Muscle of leg (tissue), 11 donors: Measurements from ENCODE around the gene EPHA8. TPM values are rescaled to one million over a fixed set of nuclear protein-coding genes. Genes with fewer than 3 reads are reported as not detected.

Experiments used
- DNase-seq: peaks from one replicate; pipeline ENCODE4 v3.0.0; 2013
- H3K27ac ChIP-seq: one replicate; pipeline ENCODE4 v1.5.1; 2013; ENCODE audit warnings: mild to moderate bottlenecking, low read length, control low read depth
- H3K27me3 ChIP-seq: one replicate; pipeline ENCODE4 v1.6.1; 2013; ENCODE audit warnings: low read length; ENCODE audit not compliant: control insufficient read depth, insufficient read depth
- H3K36me3 ChIP-seq: one replicate; pipeline ENCODE4 v1.6.1; 2013; ENCODE audit warnings: low read length; ENCODE audit not compliant: control insufficient read depth, insufficient read depth
- H3K4me1 ChIP-seq: one replicate; pipeline ENCODE4 v1.6.1; 2013; ENCODE audit warnings: low read length; ENCODE audit not compliant: control insufficient read depth, insufficient read depth
- H3K4me3 ChIP-seq: one replicate; pipeline ENCODE4 v1.5.1; 2013; ENCODE audit warnings: low read length, control low read depth
- H3K9me3 ChIP-seq: replicated peaks from 2 replicates; pipeline ENCODE4 v1.6.1; 2013; ENCODE audit warnings: low read depth, low read length; ENCODE audit not compliant: control insufficient read depth
- WGBS: methylation state at CpG from one replicate; pipeline ENCODE4 v1.1.5; 2013; ENCODE audit warnings: missing lambda C conversion rate; ENCODE audit not compliant: insufficient coverage; 5-methylcytosine and 5-hydroxymethylcytosine counted together
- polyA plus RNA-seq, 8 donors: library from polyadenylated mRNA; unstranded; fragments of 120-200 nt; gene quantifications; one replicate each; pipeline versions ENCODE4 v1.2.1 to v1.2.3, GENCODE V29; 2013; ENCODE audit warnings: inconsistent platforms in 1 of 8, low replicate concordance in 1 of 8; ENCODE audit not compliant: insufficient read length in 8 of 8, insufficient read depth in 1 of 8
- total RNA-seq: library from RNA; stranded (reverse); fragments of 120-200 nt; gene quantifications from one replicate; pipeline ENCODE4 v1.2.4, GENCODE V29; 2013

The EPHA8 gene
- total and polyA plus RNA-seq, 9 donors = 0.02 to 0.09 (median 0.05) TPM; not detected in 3

GRCh38 chr1:22613951-22614350, 50.7 kb downstream of the EPHA8 start:
- Histone ChIP-seq H3K36me3 (no peaks in the 10 kb centered on the region), H3K27ac (no peak overlapping the region), H3K9me3 (no peaks in the 10 kb centered on the region), H3K27me3 (peaks cover 35% of the 10 kb centered on the region), H3K4me1 (no peaks in the 10 kb centered on the region), H3K4me3 (no peak overlapping the region)
- WGBS = 34% methylated on average over 10 of the region's 12 CpGs
- no peak for DNase-seq

DNA sequence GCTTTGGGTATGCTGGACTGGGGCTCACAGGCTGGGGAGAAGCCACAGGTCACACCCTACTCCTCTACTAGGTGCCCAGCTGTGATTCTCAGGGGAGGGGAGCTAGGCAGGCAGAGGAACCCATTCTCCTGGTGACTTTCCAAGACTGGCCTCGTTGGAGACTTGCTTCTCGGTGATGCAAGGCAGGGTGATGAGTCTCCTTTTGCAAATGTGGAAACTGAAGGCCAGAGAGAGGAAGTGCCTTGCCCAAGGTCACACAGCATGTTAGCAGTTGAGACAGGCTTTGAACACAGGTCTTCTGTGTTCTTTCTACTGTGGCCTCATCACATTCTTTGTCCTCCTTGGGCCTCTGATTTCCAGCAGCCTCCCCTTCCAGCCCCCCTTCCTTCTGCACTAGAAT, 52.6 kb downstream of the EPHA8 start:
- WGBS = 71% methylated on average over 2 of the region's 2 CpGs
- H3K9me3 ChIP-seq = no peaks in the 10 kb centered on the region
- no peak overlapping the region for H3K27ac ChIP-seq
- H3K27me3 ChIP-seq = peaks cover 49% of the 10 kb centered on the region
- H3K4me1 ChIP-seq = no peaks in the 10 kb centered on the region
- no peak overlapping the region for H3K4me3 ChIP-seq
- no peak for DNase-seq
- H3K36me3 ChIP-seq = no peaks in the 10 kb centered on the region

DNA sequence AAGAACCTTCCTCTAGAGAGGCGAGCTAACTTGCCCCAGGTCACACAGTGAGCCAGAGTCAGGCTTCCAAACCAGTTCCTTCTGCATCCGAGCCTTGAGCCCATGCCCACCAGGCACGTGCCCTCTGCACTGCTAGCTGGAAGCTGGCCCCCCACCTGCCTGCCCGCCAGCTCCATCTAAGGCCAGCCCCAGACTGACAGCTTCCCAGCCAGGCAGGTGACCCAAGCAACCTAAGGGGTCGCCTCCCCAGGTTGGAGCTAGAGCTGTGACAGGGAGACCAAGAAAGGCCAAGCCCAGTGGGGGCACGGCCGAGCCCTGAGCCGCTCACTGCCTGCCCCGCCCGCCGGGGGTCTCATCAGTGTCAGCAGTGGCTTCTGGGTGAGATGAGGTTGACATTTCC, 53.3 kb downstream of the EPHA8 start:
- peaks cover 50% of the 10 kb centered on the region for H3K27me3 ChIP-seq

DNA sequence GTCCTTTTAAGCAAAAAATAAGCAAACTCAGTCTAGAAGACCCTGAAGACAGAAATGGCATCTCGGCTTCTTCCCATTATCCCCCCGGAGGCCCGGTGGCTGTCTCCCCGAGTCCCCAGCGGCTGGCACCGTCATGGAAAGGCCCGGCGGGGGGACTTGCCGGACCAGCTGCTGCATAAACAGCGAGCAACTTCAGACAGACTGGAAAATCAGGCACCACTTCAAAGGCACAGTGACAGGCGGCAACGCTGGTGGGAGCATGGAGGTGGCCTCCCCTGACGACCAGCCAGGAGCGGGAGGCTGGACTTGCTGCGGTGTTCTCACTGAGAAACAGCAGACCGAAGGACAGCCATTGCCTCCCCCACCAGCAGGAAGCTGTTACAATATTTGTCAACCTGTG, 54.8 kb downstream of the EPHA8 start:
- Histone ChIP-seq H3K4me3 (no peak overlapping the region), H3K27ac (no peak overlapping the region), H3K27me3 (peaks cover 51% of the 10 kb centered on the region), H3K4me1 (no peaks in the 10 kb centered on the region), H3K9me3 (no peaks in the 10 kb centered on the region), H3K36me3 (no peaks in the 10 kb centered on the region)
- no peak for DNase-seq
- WGBS = 37% methylated on average over 12 of the region's 16 CpGs

More for the DNA sequence above, 53.3 kb downstream of the EPHA8 start:
- no peaks in the 10 kb centered on the region for H3K36me3 ChIP-seq
- 66% methylated on average over 5 of the region's 11 CpGs for WGBS
- no peaks in the 10 kb centered on the region for H3K9me3 ChIP-seq
- H3K4me3 ChIP-seq = no peak overlapping the region
- H3K4me1 ChIP-seq = no peaks in the 10 kb centered on the region
- DNase-seq = no peak
- no peak overlapping the region for H3K27ac ChIP-seq

DNA sequence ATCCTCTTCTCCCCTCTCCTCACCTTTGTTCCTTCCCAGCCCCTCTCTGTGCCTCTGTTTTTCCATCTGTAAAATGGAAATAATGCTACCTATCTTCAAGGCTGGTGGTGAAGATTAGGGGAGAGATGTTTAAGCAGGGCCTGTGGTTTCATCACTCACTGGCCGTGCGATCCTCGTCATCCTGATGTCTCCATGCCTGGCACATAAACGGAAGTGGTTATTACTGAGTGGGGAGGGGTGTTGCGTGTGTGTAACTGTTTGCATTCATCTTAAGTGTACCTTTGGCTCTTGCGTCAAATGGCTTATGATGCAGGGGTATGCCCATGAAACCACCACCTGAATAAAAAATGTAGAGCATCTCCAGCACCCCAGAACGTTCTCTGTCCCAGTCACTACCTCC, 56.0 kb downstream of the EPHA8 start:
- Histone ChIP-seq H3K36me3 (no peaks in the 10 kb centered on the region), H3K27me3 (peaks cover 49% of the 10 kb centered on the region), H3K4me1 (no peaks in the 10 kb centered on the region), H3K4me3 (no peak overlapping the region), H3K27ac (no peak overlapping the region), H3K9me3 (no peaks in the 10 kb centered on the region)
- no peak for DNase-seq
- 60% methylated on average over 1 of the region's 7 CpGs for WGBS

- Histone ChIP-seq H3K27ac (no peak overlapping the region), H3K27me3 (peaks cover 46% of the 10 kb centered on the region), H3K36me3 (no peaks in the 10 kb centered on the region), H3K9me3 (no peaks in the 10 kb centered on the region), H3K4me1 (no peaks in the 10 kb centered on the region), H3K4me3 (no peak overlapping the region)
- WGBS = 33% methylated on average over 11 of the region's 12 CpGs
- DNase-seq = no peak
Observed at GRCh38 chr1:22619798-22620197, 56.5 kb downstream of the EPHA8 start.

GRCh38 chr1:22621761-22622160, 58.5 kb downstream of the EPHA8 start:
- no peaks in the 10 kb centered on the region for H3K4me1 ChIP-seq

GRCh38 chr1:22625262-22625925, 62.1 kb downstream of the EPHA8 start:
- H3K9me3 ChIP-seq = no peaks in the 10 kb centered on the region
- 20% methylated on average over 5 of the region's 9 CpGs for WGBS
- H3K27ac ChIP-seq = no peak overlapping the region
- H3K27me3 ChIP-seq = peaks cover 46% of the 10 kb centered on the region
- no peak for DNase-seq
- no peaks in the 10 kb centered on the region for H3K36me3 ChIP-seq
- no peaks in the 10 kb centered on the region for H3K4me1 ChIP-seq
- H3K4me3 ChIP-seq = no peak overlapping the region

More at GRCh38 chr1:22621761-22622160, 58.5 kb downstream of the EPHA8 start:
- no peak for DNase-seq
- no CpG with 5 or more reads among the region's 4 CpGs for WGBS
- Histone ChIP-seq H3K9me3 (no peaks in the 10 kb centered on the region), H3K36me3 (no peaks in the 10 kb centered on the region), H3K27ac (no peak overlapping the region), H3K27me3 (peaks cover 54% of the 10 kb centered on the region), H3K4me3 (no peak overlapping the region)

DNA sequence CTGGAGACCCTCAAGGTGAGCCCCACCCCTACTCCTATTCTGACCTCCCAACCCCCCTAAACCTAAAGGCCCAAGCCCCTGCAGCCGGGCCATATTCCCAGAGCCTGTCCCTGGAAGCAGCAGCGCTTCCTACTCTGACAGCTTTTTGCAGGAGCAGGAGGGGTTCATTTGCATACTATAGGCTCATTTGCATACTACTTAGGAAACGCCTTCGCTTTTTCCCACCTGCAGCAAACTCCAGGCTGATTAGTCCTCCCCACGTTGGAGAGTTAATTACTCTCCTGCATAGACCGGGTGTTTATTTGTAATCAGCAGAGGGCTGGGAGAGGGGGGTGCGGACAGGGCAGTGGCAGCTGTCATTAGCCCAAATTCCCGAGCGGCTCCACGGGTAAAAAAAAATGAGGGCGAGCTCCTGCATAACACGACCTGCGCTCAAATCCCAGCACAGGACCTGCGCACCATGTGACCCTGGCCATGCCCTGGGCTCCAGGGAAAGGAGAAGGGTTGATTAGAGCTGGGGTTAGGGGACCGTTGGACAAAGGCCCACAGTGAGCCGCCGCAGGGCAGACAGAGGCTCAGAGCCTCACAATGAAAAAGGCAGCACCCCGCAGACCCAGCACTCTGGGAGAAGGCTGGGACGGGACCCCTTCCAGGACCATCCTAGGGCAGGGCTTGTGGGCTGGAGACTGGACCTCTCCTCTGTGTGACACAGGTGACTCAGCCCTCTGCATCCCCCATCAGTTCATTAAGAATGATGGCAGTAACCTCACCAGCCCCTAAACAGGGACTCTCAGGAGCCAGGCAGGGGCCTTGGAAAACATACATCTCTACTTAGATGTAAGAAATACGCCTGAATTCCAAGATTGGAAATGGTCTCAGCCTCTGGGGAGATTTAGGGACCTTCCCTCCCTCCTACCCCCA, 63.2 kb downstream of the EPHA8 start:
- H3K4me3 ChIP-seq = no peak overlapping the region
- H3K9me3 ChIP-seq = no peaks in the 10 kb centered on the region
- DNase-seq = no peak
- H3K36me3 ChIP-seq = no peaks in the 10 kb centered on the region
- no peaks in the 10 kb centered on the region for H3K4me1 ChIP-seq
- WGBS = 11% methylated on average over 16 of the region's 20 CpGs
- peaks cover 46% of the 10 kb centered on the region for H3K27me3 ChIP-seq
- H3K27ac ChIP-seq = no peak overlapping the region

GRCh38 chr1:22627331-22627730, 64.0 kb downstream of the EPHA8 start:
- DNase-seq = no peak
- 44% methylated on average over 3 of the region's 5 CpGs for WGBS
- Histone ChIP-seq H3K27me3 (peaks cover 42% of the 10 kb centered on the region), H3K27ac (no peak overlapping the region), H3K9me3 (no peaks in the 10 kb centered on the region), H3K4me3 (no peak overlapping the region), H3K36me3 (no peaks in the 10 kb centered on the region), H3K4me1 (no peaks in the 10 kb centered on the region)
